ENCODE measurements around the gene FRMD4A.
A peak's percentile ranks its signal among the peaks of the same experiment; 100 is the strongest.

The FRMD4A gene

DNA sequence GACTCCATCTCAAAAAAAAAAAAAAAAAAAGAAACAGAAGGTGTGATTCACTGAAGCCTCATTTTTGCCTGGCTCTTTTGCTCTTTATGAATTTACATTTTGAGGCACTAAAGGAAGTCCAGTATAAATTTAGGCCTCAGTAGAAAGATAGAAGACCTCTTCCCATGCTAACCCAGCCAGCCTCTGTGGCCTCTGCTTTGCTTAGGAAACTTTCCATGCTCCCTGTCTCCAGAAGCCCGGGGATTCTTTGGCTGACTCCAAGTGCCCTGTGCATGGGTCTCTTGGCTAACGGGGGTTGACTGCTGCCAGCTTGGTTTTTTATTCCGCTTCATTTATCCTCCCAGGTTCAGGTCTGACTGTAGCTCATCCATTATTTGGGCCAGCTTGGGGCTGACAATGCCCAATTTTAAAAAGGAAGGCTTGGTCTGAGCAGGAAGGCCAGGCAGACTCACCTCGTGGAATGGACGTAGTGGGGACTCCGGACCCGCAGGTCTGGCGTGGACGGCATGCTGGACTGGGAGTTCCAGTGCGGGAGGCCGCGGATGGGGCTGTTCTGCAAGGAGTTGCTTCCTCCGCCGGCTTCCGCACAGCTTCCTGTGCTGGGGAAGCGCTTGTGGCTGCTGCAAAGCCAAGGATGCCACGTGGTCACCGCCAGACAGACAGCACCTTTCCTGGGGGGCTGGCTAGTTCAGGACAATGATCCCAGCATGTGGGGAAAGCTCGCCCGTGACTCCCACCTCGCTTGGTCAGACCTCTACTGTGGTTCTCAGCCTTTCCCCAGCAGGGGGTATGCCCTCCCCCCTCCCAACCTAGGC is 671.6 kb downstream of the FRMD4A start:
- no peak for DNase-seq

GRCh38 chr10:13658264-13658663 is 672.5 kb downstream of the FRMD4A start:
- DNase-seq = peak; percentile 14

- no peak for DNase-seq
These were observed 673.5 kb downstream of the FRMD4A start for GRCh38 chr10:13657101-13657680.

- no peak for DNase-seq
These were observed 674.2 kb downstream of the FRMD4A start for GRCh38 chr10:13656337-13657100.

DNA sequence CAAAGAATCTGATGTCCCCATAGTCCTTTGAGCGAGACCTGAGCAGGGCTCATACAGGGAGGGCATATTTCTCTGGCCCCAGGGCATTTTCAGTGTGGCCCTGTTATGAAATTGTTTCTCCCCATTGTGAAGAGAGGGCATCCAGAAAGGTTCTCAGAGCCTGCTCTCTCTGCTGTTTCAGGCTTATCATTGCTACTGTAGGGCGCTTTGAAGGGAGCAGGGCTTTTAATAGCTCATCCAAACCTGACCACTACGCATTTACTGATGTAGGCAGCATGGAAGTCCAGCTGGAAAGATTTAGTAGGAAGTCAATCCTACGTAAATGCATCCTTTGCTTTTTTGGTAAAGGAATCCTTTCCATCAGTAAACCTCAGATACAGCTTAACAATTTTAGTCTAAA is 675.9 kb downstream of the FRMD4A start:
- no peak for DNase-seq

GRCh38 chr10:13654118-13654830 is 676.5 kb downstream of the FRMD4A start:
- no peak for DNase-seq

DNA sequence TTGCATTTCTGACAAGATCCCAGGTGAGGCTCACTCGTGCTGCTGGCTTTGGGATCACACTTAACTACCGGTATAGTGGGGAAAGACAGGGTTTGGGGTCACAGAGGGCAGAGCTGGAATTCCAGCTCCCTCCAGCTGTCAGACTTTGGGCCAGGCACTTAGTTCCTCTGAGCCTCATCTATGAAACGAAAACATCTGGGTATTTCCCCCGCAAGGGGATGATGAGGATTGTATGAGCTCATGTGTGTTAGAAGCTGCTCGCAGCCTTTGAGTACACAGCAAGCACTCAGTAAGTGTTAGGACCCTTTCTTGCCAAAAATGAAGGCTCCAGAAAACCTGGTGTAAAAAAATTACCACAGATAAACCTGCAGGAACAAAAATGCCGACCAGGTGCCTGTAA is 677.9 kb downstream of the FRMD4A start:
- DNase-seq = no peak

GRCh38 chr10:13651969-13652720 is 678.6 kb downstream of the FRMD4A start:
- DNase-seq = no peak

- no peak for DNase-seq
These were observed 679.8 kb downstream of the FRMD4A start for GRCh38 chr10:13650961-13651360.

- no peak for DNase-seq
These were observed 680.7 kb downstream of the FRMD4A start for GRCh38 chr10:13649844-13650520.

- no peak for DNase-seq
These were observed 682.3 kb downstream of the FRMD4A start for GRCh38 chr10:13648425-13648824.

DNA sequence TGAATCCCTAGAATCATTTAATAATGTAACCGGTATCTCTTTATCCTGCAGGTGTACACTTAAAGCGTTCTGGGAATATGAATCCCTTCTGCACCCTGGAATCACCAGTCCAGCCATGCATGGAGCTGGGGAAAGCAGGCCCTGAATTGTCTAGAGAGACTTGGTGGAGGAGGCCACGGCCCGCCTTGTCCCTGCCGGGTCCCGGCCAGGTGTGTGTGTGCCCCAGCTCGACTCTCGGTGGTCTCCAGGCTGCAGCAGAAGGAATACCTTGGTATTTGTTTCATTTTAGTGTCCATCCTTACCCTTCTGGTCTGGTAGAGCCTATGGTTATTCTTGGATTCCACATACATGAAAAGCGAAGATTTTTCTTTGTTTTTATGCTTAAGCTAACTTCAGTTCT is 685.9 kb downstream of the FRMD4A start:
- no peak for DNase-seq

GRCh38 chr10:13643016-13643415 is 687.7 kb downstream of the FRMD4A start:
- no peak for DNase-seq

- DNase-seq = no peak
These were observed 688.4 kb downstream of the FRMD4A start for GRCh38 chr10:13642293-13642692.

GRCh38 chr10:13637894-13638293 is 692.8 kb downstream of the FRMD4A start:
- DNase-seq = no peak

GRCh38 chr10:13637303-13637856 is 693.3 kb downstream of the FRMD4A start:
- DNase-seq = no peak

- DNase-seq = no peak
These were observed 693.9 kb downstream of the FRMD4A start for GRCh38 chr10:13636776-13637175.

DNA sequence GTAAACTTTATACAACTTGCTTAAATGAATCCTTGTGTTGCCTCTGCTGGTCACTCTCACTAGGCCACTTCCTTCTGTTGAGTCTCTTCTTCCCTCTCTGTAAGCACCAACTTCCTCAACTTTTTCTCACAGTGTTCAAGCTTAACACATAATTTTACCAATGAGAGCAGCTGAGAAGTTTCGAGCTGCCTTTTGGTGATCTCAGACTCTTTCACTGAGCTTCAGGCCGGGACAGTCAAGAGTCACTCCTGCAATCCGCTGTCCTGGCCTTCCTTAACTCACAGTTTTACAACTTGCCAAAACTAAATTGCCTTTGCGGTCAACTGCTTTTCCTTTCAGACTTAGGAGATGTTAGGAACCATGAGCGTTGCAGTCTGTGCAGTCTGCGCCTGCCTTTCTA is 696.5 kb downstream of the FRMD4A start:
- no peak for DNase-seq

- DNase-seq = no peak
These were observed 697.0 kb downstream of the FRMD4A start for GRCh38 chr10:13633689-13634088.

GRCh38 chr10:13632884-13633440 is 697.8 kb downstream of the FRMD4A start:
- no peak for DNase-seq

DNA sequence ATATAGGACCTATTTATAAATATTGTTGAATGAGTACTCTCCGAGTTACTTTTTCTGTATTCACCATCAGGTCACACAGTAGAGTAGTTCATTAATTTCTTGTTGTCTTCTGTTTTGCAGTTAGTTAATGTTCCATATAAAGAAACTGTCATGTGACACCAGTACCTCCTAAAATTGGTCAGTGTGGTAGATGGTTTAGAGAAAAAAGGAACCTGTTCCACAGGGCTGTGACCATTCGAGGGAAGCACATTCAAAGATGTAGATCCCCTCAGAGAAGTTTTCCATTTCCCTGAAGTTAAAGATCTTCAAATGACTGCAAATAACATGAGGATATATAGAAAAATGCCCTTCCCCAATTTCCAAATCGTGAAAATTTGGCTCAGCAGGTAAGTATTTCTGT is 698.3 kb downstream of the FRMD4A start:
- no peak for DNase-seq
